Progenitor cell of endocrine pancreas (in vitro differentiated cells): ENCODE results near the gene MT4. TPM values are rescaled to one million over a fixed set of nuclear protein-coding genes. Genes with fewer than 3 reads are reported as not detected.

ENCODE experiments used
- DNase-seq: peaks from one replicate; pipeline ENCODE4 v3.0.0; 2021; ENCODE audit warnings: low spot score; ENCODE audit not compliant: unreplicated experiment
- H3K27ac Mint-ChIP-seq: 2 replicates; pipeline ENCODE4 v1.8.0; 2021; ENCODE audit warnings: mild to moderate bottlenecking, moderate library complexity, mixed read lengths
- H3K27me3 Mint-ChIP-seq: 2 replicates; pipeline ENCODE4 v1.8.0; 2021; ENCODE audit warnings: mixed read lengths
- H3K36me3 Mint-ChIP-seq: 2 replicates; pipeline ENCODE4 v1.8.0; 2022; ENCODE audit warnings: mixed read lengths; ENCODE audit not compliant: insufficient read depth
- H3K4me1 Mint-ChIP-seq: 2 replicates; pipeline ENCODE4 v1.8.0; 2021; ENCODE audit warnings: low read depth, mixed read lengths
- H3K4me3 Mint-ChIP-seq: 2 replicates; pipeline ENCODE4 v1.8.0; 2021; ENCODE audit warnings: low read depth, mild to moderate bottlenecking, moderate library complexity, mixed read lengths
- H3K9me3 Mint-ChIP-seq: 2 replicates; pipeline ENCODE4 v1.8.0; 2021; ENCODE audit warnings: low read depth, mixed read lengths
- CTCF ChIP-seq: fragments of 200-600 bp; sonication (generic); IDR thresholded peaks from one replicate; pipeline ENCODE4 v1.5.0; 2021; ENCODE audit warnings: antibody characterized with exemption, mild to moderate bottlenecking; ENCODE audit not compliant: unreplicated experiment
- total RNA-seq: library from RNA; stranded (reverse); gene quantifications from 2 replicates; pipeline ENCODE4 v1.2.1, GENCODE V29; 2021

The MT4 gene
- total RNA-seq, 1 donor from 2014 or later, result not detected

- Mint-ChIP-seq H3K4me1 (peaks cover 5% of the 10 kb centered on the region), H3K4me3 (no peak overlapping the region), H3K27me3 (peaks cover 70% of the 10 kb centered on the region), H3K36me3 (no peaks in the 10 kb centered on the region), H3K9me3 (peaks cover 4% of the 10 kb centered on the region), H3K27ac (no peak overlapping the region)
- no peak for TF ChIP-seq CTCF
- no peak for DNase-seq
These were observed 28.9 kb downstream of the MT4 start for GRCh38 chr16:56593573-56594291.

- H3K27ac Mint-ChIP-seq, result no peak overlapping the region
- no peak for DNase-seq
- no peak overlapping the region for H3K4me3 Mint-ChIP-seq
- no peak for TF ChIP-seq CTCF
- peaks cover 66% of the 10 kb centered on the region for H3K27me3 Mint-ChIP-seq
- H3K9me3 Mint-ChIP-seq, result peaks cover 4% of the 10 kb centered on the region
- peaks cover 3% of the 10 kb centered on the region for H3K4me1 Mint-ChIP-seq
- no peaks in the 10 kb centered on the region for H3K36me3 Mint-ChIP-seq
These were observed 29.4 kb downstream of the MT4 start for GRCh38 chr16:56594292-56594619.

- Mint-ChIP-seq H3K27me3 (peaks cover 59% of the 10 kb centered on the region), H3K27ac (no peak overlapping the region), H3K9me3 (peaks cover 4% of the 10 kb centered on the region), H3K36me3 (no peaks in the 10 kb centered on the region), H3K4me1 (no peaks in the 10 kb centered on the region), H3K4me3 (no peak overlapping the region)
- TF ChIP-seq CTCF, result peak; percentile 62
- DNase-seq, result no peak
These were observed 35.6 kb downstream of the MT4 start for GRCh38 chr16:56600398-56600999.

- Mint-ChIP-seq H3K9me3 (peaks cover 4% of the 10 kb centered on the region), H3K27me3 (peaks cover 63% of the 10 kb centered on the region), H3K4me1 (no peaks in the 10 kb centered on the region), H3K27ac (no peak overlapping the region), H3K4me3 (no peak overlapping the region), H3K36me3 (no peaks in the 10 kb centered on the region)
- DNase-seq, result no peak
- TF ChIP-seq CTCF, result no peak
These were observed 36.5 kb downstream of the MT4 start for GRCh38 chr16:56601325-56601724.

GRCh38 chr16:56603589-56603988, 38.7 kb downstream of the MT4 start:
- Mint-ChIP-seq H3K9me3 (no peaks in the 10 kb centered on the region), H3K27me3 (peaks cover 66% of the 10 kb centered on the region), H3K27ac (no peak overlapping the region), H3K4me3 (no peak overlapping the region), H3K4me1 (no peaks in the 10 kb centered on the region), H3K36me3 (no peaks in the 10 kb centered on the region)
- TF ChIP-seq CTCF, result peak; percentile 40
- no peak for DNase-seq
